ENCODE data around the gene COL6A1.
A peak's percentile ranks its signal among the peaks of the same experiment; 100 is the strongest.
"Not testable (repeated sequence)": the region's sequence is repeated elsewhere in the genome, so short reads cannot be mapped to it uniquely, and the experiment has no call there.

COL6A1 gene

DNA sequence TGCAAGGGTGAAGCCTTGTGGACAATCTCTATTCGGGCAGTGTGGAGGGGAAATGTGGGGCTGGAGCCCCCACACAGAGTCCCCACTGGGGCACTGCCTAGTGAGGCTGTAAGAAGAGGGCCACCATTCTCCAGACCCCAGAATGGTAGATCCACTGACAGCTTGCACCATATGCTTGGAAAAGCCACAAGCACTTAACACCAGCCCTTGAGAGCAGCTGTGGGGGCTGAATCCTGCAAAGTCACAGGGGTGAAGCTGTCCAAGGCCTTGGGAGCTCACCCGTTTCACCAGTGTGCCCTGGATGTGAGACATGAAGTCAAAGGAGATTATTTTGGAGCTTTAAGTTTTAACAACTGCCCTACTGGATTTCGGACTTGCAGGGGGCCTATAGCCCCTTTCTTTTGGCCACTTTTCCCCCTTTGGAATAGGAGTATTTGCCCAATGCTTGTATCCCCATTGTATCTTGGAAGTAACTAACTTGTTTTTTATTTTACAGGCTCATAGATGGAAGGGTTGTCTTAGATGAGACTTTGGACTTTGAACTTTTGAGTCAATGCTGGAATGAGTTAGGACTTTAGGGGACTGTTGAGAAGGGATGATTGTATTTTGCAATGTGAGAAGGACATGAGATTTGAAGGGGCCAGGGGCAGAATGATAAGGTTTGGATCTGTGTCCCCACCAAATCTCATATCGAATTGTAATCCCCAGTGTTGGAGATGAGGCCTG is 16.3 kb upstream of the COL6A1 start:
- no peak for DNase-seq (ENCODE audit: low read depth)

DNA sequence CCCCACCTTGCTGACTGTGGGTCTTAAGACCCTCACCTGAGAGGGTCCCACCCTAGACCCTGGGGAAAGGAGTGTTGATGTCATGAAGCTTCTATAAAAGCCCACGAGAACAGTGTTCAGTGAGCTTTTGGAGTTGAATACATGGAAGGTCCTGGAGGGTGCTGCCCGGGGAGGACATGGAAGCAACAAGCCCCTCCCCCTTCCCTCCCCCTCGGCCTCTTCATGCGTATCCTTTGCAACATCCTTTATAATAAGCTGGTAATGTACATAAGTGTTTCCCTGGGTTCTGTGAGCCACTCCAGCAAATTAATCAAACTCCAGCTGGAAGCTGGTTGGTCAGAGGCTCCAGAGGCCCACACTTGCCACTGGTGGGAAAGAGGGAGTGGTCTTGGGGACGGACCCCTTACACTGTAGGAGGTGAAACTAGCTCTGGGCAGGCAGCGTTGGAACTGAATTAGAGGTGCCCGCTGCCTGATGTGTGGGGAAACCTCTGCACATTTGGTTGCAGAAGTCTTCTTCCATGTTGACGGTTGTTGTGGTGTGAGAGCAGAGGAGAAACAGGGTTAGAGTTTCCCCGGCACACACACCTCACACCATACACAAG is 14.7 kb upstream of the COL6A1 start:
- no peak for DNase-seq (ENCODE audit: low read depth)

GRCh38 chr21:45969921-45970673 is 11.5 kb upstream of the COL6A1 start:
- DNase-seq (ENCODE audit: low read depth): no peak

DNA sequence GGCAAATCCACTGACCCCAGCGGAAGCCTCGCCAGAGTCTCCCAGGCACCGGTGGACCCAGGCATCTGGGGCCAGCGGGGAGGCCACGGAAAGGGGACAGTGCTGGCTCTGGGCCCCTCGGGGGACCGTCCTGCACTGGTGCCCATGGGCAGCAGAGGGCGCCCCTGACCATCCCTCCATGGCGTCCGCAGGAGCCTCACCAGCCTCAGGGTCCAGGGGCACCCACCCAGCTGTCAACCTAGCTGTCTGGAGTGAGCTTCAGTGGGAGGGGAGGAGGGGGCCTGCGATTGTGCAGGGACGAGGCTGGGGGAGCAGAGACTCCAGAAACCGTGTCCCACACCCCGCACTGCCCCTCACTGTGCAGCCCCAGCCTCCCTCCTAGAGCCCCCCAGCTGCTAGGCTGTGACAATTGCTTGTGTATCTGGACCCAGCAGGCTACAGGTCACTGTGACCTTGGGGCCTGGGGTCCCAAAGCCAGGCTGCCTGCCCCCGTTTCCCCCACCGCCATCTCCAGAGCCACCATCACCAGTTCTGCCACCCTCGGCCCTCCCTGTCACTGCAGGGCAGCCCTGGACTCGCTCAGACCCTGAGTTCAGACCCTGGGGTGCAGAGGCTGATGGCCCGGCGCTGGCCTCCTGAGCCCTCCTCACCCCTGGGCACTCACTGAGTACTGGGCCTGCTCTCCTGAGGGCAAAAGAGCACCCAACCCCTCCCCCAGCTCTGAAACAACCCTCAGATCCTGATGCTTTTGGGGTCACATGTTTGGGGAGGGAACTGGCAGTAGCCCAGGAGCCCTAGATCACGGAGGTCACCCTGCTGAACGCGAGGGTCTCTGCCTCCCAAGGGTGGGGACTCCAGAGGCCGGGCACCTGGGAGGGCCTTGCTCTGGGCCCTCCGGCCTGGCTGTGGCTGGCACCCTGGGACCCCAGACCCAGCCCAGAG is 10.6 kb upstream of the COL6A1 start:
- DNase-seq (ENCODE audit: low read depth): peak; percentile 53

- no peak for DNase-seq (ENCODE audit: low read depth)
Measured at GRCh38 chr21:45971616-45972352, 9.8 kb upstream of the COL6A1 start.

GRCh38 chr21:45972353-45972715 is 9.2 kb upstream of the COL6A1 start:
- DNase-seq (ENCODE audit: low read depth): no peak

DNA sequence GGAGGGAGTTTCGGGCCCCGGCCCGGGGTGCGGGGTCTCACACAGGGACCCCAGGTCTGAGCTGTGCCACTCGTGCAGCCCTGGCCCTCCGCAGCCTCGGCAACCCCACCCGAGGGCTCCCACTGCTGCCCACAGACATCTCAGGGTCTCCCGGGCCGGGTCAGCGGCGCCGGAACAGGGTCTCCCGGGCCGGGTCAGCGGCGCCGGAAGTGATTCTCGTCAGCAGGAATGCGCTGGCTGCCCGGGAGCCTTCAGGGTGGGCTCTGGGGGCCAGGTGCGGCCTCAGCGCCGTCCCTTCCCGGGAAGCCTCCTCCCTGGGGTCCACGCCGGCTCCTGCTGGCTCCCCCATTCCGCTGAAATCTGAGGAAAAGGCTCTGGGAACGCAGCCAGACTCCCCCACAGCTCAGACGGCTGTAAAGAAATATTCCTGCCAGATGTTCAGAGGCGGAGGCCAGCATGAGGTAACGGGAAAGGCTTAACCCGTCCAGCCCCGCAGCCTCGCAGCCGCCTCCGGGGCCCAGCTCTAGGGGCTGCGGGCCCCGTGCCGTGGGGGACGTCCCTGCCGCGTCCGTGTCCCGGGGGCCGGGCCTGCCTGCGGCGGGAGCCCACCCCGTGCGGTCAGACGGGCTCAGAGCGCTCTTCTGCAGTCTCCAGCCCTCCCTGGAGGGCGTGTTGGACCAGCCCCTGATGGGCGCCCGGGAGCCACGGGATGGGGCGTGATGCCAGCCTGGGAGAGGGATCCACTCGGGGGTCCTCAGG is 8.7 kb upstream of the COL6A1 start:
- DNase-seq (ENCODE audit: low read depth): no peak

DNA sequence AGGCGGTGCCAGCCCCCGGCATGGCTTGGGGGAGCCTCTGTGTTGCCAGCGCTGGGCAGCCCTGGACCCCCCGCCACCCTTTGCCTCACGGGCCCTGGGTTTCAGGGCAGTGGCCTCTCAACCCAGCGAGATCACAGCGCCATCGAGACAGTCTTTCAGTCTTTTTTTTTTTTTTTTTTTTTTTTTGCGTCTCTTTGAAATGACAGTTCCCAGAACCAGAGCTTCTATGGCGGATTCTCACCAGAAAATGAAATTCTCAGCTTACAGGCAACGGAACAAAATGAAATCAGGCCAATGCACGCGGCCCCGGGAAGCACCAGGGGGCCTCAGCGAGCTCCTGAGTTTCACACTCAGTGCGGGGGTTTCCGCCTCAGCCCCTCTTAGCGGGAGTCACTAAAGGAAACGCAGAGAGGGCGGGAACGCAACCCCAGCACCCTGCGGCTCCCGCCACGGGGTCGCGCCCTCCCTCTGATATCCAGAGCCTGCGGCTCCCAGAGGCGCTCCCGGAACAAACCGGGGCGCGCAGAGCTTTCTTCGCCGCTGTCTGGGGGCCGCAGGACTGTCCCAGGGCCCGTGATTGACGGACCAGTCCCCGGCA is 8.0 kb upstream of the COL6A1 start:
- peak; percentile 80 for DNase-seq (ENCODE audit: low read depth)

- DNase-seq (ENCODE audit: low read depth): no peak
Measured at GRCh38 chr21:45974073-45975019, 7.2 kb upstream of the COL6A1 start.

- DNase-seq (ENCODE audit: low read depth): no peak
Measured at GRCh38 chr21:45975020-45975666, 6.4 kb upstream of the COL6A1 start.

- DNase-seq (ENCODE audit: low read depth): not testable (repeated sequence)
Measured at GRCh38 chr21:45975667-45976409, 5.7 kb upstream of the COL6A1 start.

GRCh38 chr21:45976701-45977311 is 4.8 kb upstream of the COL6A1 start:
- no peak for DNase-seq (ENCODE audit: low read depth)

- DNase-seq (ENCODE audit: low read depth): no peak
Measured at GRCh38 chr21:45977396-45977795, 4.2 kb upstream of the COL6A1 start.

- no peak for DNase-seq (ENCODE audit: low read depth)
Measured at GRCh38 chr21:45979141-45979631, 2.4 kb upstream of the COL6A1 start.

GRCh38 chr21:45979651-45980050 is 1.9 kb upstream of the COL6A1 start:
- DNase-seq (ENCODE audit: low read depth): no peak

DNA sequence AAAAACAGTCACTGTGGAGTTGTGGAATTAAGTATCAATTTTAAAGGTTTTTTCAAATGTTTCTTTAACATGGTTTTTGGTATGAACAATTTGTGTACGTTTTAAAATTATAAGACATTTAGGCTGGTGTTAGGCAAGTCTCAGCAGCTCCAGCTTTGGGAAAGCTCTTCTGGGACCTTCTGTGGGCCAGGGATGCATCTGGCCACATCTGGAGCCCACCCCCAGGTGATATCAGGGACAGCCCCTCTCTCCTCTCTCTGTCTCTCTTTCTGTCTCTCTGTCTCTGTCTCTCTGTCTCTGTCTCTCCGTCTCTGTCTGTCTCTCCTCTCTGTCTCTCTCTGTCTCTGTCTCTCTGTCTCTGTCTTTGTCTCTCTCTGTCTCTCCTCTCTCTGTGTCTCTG is 1.3 kb upstream of the COL6A1 start:
- no peak for DNase-seq (ENCODE audit: low read depth)

GRCh38 chr21:45980697-45981096 is 873 bp upstream of the COL6A1 start:
- DNase-seq (ENCODE audit: low read depth): no peak

Data from stimulated activated CD8-positive, alpha-beta memory T cell treated with anti-CD3 and anti-CD28 coated beads, Interleukin-4, amount 100 ng/mL, for 24 hours (primary cell).